Measurements from ENCODE around the gene TRIM66. TPM values are rescaled to one million over a fixed set of nuclear protein-coding genes. Genes with fewer than 3 reads are reported as not detected.

Gene TRIM66
- total and polyA plus RNA-seq, 2 experiments from 2014 or later, result 1.0 to 3.3 TPM

DNA sequence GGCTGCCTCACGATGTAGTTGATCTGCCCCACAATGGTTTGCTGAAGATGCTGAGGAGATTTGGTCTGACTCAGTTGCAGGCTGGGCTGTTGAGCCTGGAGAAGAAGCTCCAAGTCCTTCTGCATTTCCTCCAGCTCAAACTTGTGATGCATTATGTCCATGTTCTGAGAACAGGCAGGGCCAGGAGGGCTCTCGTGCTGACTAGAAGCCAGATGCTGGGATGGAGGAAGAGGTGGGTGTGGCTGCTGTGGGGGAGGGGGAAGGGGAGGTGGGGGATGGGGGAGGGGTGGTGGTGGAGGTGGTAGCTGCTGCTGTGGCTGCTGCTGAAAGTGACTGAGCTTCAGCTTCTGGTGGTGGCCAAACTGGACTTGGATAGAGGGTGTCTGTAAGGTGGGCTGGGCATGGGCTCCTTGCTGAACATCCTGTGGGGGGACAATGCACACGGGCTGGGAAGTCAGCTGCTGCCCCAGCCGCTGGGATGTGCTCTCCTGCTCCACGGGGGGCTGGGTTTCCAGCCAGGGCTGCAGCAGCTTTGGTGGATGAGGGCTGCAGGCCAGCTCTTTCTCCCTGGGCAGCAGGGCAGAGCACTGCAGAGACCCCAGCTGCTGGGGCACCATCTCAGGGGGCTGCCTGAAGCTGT lies 42.1 kb downstream of the TRIM66 start:
- H3K27ac Mint-ChIP-seq, result no peak overlapping the region; the same call in 1 of the 2 replicates
- no peaks in the 10 kb centered on the region for H3K27me3 Mint-ChIP-seq (ENCODE audit: insufficient read depth, low read depth, poor library complexity)
- DNase-seq (ENCODE audit: low spot score) (peak; percentile 54), ATAC-seq (peak; percentile 89)
- no peaks in the 10 kb centered on the region for H3K9me2 ChIP-seq (ENCODE audit: insufficient read depth)
- H3K36me3 ChIP-seq (ENCODE audit: insufficient read depth), result no peaks in the 10 kb centered on the region
- H3K4me2 ChIP-seq, result peak overlapping the region; percentile 65
- no peaks in the 10 kb centered on the region for H3F3A ChIP-seq (replicated peaks; ENCODE audit: low read depth)
- H3K4me1 Mint-ChIP-seq, result peaks cover 24% of the 10 kb centered on the region
- no peak overlapping the region for H3K27ac ChIP-seq (ENCODE audit: low read depth)
- peak overlapping the region; percentile 47; the same call in 1 of the 2 replicates for H2AFZ ChIP-seq
- no peaks in the 10 kb centered on the region for H3K27me3 ChIP-seq (ENCODE audit: insufficient read depth)
- 0 out of 3 replicates have a peak, but pooled peaks cover 5% of the 10 kb centered on the region for H3K36me3 Mint-ChIP-seq (ENCODE audit: low read depth)
- no peak overlapping the region; the same call in 2 of the 3 replicates for H3K4me3 Mint-ChIP-seq
- peaks cover 14% of the 10 kb centered on the region; the same call in 1 of the 2 replicates for H3K4me1 ChIP-seq (ENCODE audit: insufficient read depth)
- H3K79me2 ChIP-seq (replicated peaks; ENCODE audit: insufficient read depth), result no peaks in the 10 kb centered on the region
- TF ChIP-seq ZNF114 (CRISPR knock-in tag; IDR thresholded peaks at IDR 0.05), result no peak
- no peak for TF ChIP-seq ZNF331 (CRISPR knock-in tag; IDR thresholded peaks at IDR 0.05; ENCODE audit: low read depth)
- no peak for TF ChIP-seq STAT1 (IDR thresholded peaks at IDR 0.05; ENCODE audit: unreplicated experiment)
- TF ChIP-seq, protein P1, sequence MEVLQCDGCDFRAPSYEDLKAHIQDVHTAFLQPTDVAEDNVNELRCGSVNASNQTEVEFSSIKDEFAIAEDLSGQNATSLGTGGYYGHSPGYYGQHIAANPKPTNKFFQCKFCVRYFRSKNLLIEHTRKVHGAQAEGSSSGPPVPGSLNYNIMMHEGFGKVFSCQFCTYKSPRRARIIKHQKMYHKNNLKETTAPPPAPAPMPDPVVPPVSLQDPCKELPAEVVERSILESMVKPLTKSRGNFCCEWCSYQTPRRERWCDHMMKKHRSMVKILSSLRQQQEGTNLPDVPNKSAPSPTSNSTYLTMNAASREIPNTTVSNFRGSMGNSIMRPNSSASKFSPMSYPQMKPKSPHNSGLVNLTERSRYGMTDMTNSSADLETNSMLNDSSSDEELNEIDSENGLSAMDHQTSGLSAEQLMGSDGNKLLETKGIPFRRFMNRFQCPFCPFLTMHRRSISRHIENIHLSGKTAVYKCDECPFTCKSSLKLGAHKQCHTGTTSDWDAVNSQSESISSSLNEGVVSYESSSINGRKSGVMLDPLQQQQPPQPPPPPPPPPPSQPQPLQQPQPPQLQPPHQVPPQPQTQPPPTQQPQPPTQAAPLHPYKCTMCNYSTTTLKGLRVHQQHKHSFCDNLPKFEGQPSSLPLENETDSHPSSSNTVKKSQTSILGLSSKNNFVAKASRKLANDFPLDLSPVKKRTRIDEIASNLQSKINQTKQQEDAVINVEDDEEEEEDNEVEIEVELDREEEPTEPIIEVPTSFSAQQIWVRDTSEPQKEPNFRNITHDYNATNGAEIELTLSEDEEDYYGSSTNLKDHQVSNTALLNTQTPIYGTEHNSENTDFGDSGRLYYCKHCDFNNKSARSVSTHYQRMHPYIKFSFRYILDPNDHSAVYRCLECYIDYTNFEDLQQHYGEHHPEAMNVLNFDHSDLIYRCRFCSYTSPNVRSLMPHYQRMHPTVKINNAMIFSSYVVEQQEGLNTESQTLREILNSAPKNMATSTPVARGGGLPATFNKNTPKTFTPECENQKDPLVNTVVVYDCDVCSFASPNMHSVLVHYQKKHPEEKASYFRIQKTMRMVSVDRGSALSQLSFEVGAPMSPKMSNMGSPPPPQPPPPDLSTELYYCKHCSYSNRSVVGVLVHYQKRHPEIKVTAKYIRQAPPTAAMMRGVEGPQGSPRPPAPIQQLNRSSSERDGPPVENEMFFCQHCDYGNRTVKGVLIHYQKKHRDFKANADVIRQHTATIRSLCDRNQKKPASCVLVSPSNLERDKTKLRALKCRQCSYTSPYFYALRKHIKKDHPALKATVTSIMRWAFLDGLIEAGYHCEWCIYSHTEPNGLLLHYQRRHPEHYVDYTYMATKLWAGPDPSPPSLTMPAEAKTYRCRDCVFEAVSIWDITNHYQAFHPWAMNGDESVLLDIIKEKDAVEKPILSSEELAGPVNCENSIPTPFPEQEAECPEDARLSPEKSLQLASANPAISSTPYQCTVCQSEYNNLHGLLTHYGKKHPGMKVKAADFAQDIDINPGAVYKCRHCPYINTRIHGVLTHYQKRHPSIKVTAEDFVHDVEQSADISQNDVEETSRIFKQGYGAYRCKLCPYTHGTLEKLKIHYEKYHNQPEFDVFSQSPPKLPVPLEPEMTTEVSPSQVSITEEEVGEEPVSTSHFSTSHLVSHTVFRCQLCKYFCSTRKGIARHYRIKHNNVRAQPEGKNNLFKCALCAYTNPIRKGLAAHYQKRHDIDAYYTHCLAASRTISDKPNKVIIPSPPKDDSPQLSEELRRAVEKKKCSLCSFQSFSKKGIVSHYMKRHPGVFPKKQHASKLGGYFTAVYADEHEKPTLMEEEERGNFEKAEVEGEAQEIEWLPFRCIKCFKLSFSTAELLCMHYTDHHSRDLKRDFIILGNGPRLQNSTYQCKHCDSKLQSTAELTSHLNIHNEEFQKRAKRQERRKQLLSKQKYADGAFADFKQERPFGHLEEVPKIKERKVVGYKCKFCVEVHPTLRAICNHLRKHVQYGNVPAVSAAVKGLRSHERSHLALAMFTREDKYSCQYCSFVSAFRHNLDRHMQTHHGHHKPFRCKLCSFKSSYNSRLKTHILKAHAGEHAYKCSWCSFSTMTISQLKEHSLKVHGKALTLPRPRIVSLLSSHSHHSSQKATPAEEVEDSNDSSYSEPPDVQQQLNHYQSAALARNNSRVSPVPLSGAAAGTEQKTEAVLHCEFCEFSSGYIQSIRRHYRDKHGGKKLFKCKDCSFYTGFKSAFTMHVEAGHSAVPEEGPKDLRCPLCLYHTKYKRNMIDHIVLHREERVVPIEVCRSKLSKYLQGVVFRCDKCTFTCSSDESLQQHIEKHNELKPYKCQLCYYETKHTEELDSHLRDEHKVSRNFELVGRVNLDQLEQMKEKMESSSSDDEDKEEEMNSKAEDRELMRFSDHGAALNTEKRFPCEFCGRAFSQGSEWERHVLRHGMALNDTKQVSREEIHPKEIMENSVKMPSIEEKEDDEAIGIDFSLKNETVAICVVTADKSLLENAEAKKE (CRISPR knock-in tag; IDR thresholded peaks at IDR 0.05), result no peak
- TF ChIP-seq, protein P2, sequence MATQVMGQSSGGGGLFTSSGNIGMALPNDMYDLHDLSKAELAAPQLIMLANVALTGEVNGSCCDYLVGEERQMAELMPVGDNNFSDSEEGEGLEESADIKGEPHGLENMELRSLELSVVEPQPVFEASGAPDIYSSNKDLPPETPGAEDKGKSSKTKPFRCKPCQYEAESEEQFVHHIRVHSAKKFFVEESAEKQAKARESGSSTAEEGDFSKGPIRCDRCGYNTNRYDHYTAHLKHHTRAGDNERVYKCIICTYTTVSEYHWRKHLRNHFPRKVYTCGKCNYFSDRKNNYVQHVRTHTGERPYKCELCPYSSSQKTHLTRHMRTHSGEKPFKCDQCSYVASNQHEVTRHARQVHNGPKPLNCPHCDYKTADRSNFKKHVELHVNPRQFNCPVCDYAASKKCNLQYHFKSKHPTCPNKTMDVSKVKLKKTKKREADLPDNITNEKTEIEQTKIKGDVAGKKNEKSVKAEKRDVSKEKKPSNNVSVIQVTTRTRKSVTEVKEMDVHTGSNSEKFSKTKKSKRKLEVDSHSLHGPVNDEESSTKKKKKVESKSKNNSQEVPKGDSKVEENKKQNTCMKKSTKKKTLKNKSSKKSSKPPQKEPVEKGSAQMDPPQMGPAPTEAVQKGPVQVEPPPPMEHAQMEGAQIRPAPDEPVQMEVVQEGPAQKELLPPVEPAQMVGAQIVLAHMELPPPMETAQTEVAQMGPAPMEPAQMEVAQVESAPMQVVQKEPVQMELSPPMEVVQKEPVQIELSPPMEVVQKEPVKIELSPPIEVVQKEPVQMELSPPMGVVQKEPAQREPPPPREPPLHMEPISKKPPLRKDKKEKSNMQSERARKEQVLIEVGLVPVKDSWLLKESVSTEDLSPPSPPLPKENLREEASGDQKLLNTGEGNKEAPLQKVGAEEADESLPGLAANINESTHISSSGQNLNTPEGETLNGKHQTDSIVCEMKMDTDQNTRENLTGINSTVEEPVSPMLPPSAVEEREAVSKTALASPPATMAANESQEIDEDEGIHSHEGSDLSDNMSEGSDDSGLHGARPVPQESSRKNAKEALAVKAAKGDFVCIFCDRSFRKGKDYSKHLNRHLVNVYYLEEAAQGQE (IDR thresholded peaks at IDR 0.05; ENCODE audit: unreplicated experiment), result no peak
- H3K9me3 Mint-ChIP-seq, result no peaks in the 10 kb centered on the region
- peak overlapping the region; percentile 23; the same call in 1 of the 2 replicates for H3K4me3 ChIP-seq
- no peaks in the 10 kb centered on the region for H4K20me1 ChIP-seq (replicated peaks; ENCODE audit: insufficient read depth)
